ENCODE data around the gene RELL2. TPM values are rescaled to one million over a fixed set of nuclear protein-coding genes. Genes with fewer than 3 reads are reported as not detected.
A peak's percentile ranks its signal among the peaks of the same experiment; 100 is the strongest.

RELL2 gene
- total RNA-seq, 2 donors from 2014 or later = 3.1 to 6.2 TPM

GRCh38 chr5:141638771-141639170 is 2.0 kb downstream of the RELL2 start:
- TF ChIP-seq, protein P1, sequence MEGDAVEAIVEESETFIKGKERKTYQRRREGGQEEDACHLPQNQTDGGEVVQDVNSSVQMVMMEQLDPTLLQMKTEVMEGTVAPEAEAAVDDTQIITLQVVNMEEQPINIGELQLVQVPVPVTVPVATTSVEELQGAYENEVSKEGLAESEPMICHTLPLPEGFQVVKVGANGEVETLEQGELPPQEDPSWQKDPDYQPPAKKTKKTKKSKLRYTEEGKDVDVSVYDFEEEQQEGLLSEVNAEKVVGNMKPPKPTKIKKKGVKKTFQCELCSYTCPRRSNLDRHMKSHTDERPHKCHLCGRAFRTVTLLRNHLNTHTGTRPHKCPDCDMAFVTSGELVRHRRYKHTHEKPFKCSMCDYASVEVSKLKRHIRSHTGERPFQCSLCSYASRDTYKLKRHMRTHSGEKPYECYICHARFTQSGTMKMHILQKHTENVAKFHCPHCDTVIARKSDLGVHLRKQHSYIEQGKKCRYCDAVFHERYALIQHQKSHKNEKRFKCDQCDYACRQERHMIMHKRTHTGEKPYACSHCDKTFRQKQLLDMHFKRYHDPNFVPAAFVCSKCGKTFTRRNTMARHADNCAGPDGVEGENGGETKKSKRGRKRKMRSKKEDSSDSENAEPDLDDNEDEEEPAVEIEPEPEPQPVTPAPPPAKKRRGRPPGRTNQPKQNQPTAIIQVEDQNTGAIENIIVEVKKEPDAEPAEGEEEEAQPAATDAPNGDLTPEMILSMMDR (conservative IDR thresholded peaks at IDR 0.05) = no peak
- Mint-ChIP-seq H3K9me3 (no peaks in the 10 kb centered on the region), H3K36me3 (ENCODE audit: low read depth) (peaks cover 5% of the 10 kb centered on the region), H3K4me1 (peaks cover 19% of the 10 kb centered on the region), H3K27me3 (ENCODE audit: insufficient read depth) (peaks cover 6% of the 10 kb centered on the region), H3K27ac (no peak overlapping the region), H3K4me3 (peak overlapping the region; percentile 91)
- peaks cover 15% of the 10 kb centered on the region for H3K36me3 ChIP-seq (ENCODE audit: control insufficient read depth, insufficient read depth, low read length)
- H3K27me3 ChIP-seq (ENCODE audit: control insufficient read depth, insufficient read depth, low read length, poor library complexity, severe bottlenecking) = peaks cover 12% of the 10 kb centered on the region
- no peak overlapping the region for H3K9ac ChIP-seq (ENCODE audit: extremely low read depth, low read length, poor library complexity, severe bottlenecking)
- H3K4me3 ChIP-seq (ENCODE audit: low read length) = no peak overlapping the region
- DNase-seq = no peak
- 80 to 100% methylated on average over 1 to 2 of the region's 2 CpGs for WGBS, 2 experiments (ENCODE audit: insufficient coverage in 1 of 2, insufficient read length in 1 of 2)
- H3K9me3 ChIP-seq (ENCODE audit: control insufficient read depth, low read length) = no peaks in the 10 kb centered on the region
- no peak overlapping the region for H3K27ac ChIP-seq (ENCODE audit: low read depth, low read length)
- no peaks in the 10 kb centered on the region for H3K4me1 ChIP-seq (ENCODE audit: control insufficient read depth, insufficient read depth, low read length)

DNA sequence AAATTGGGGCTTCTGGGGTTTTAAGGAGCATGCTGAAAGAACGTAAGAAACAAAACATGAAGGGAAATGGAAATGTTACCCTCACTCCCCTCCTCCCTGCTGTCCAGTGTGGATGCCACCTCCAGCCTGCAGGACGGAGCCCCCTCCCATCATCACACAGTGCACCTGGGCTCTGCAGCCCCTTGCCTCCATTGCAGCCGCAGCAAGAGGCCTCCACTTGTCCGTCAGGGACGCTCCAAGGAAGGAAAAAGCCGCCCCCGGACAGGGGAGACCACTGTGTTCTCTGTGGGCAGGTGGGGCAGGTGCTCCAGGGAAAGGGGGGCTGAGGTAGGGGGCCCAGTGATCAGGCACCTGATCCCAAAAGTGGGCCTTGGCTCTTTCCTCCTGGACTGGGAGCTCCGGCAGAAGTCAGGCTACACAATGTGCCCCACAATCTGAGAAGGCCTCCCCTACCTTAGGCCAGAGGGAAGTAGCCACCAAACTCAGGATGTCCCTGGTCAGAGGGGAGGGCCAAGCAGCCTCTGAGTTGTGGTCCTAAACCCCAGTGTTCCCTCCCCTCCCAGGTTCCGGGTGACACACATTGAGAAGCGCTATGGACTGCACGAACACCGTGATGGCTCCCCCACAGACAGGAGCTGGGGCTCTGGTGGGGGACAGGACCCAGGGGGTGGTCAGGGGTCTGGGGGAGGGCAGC is 2.7 kb downstream of the RELL2 start:
- no peak for DNase-seq
- Mint-ChIP-seq H3K4me1 (peaks cover 19% of the 10 kb centered on the region), H3K9me3 (no peaks in the 10 kb centered on the region), H3K27ac (no peak overlapping the region), H3K27me3 (ENCODE audit: insufficient read depth) (peaks cover 6% of the 10 kb centered on the region), H3K4me3 (no peak overlapping the region), H3K36me3 (ENCODE audit: low read depth) (peaks cover 12% of the 10 kb centered on the region)
- peaks cover 12% of the 10 kb centered on the region for H3K27me3 ChIP-seq (ENCODE audit: control insufficient read depth, insufficient read depth, low read length, poor library complexity, severe bottlenecking)
- 83 to 87% methylated on average over 2 to 12 of the region's 12 CpGs for WGBS, 2 experiments (ENCODE audit: insufficient coverage in 1 of 2, insufficient read length in 1 of 2)
- H3K4me3 ChIP-seq (ENCODE audit: low read length) = no peak overlapping the region
- peaks cover 7% of the 10 kb centered on the region for H3K36me3 ChIP-seq (ENCODE audit: control insufficient read depth, insufficient read depth, low read length)
- no peak overlapping the region for H3K9ac ChIP-seq (ENCODE audit: extremely low read depth, low read length, poor library complexity, severe bottlenecking)
- H3K4me1 ChIP-seq (ENCODE audit: control insufficient read depth, insufficient read depth, low read length) = no peaks in the 10 kb centered on the region
- no peaks in the 10 kb centered on the region for H3K9me3 ChIP-seq (ENCODE audit: control insufficient read depth, low read length)
- H3K27ac ChIP-seq (ENCODE audit: low read depth, low read length) = no peak overlapping the region
- TF ChIP-seq, protein P1 (conservative IDR thresholded peaks at IDR 0.05) = no peak

GRCh38 chr5:141640051-141640415 is 3.2 kb downstream of the RELL2 start:
- H3K9me3 Mint-ChIP-seq = no peaks in the 10 kb centered on the region
- WGBS, 2 experiments (ENCODE audit: insufficient coverage in 1 of 2, insufficient read length in 1 of 2) = 87 to 90% methylated on average over 2 to 3 of the region's 3 CpGs
- Histone ChIP-seq H3K9me3 (ENCODE audit: control insufficient read depth, low read length) (no peaks in the 10 kb centered on the region), H3K27ac (ENCODE audit: low read depth, low read length) (no peak overlapping the region), H3K36me3 (ENCODE audit: control insufficient read depth, insufficient read depth, low read length) (peaks cover 4% of the 10 kb centered on the region), H3K4me3 (ENCODE audit: low read length) (no peak overlapping the region), H3K9ac (ENCODE audit: extremely low read depth, low read length, poor library complexity, severe bottlenecking) (no peak overlapping the region), H3K4me1 (ENCODE audit: control insufficient read depth, insufficient read depth, low read length) (no peaks in the 10 kb centered on the region), H3K27me3 (ENCODE audit: control insufficient read depth, insufficient read depth, low read length, poor library complexity, severe bottlenecking) (peaks cover 12% of the 10 kb centered on the region)
- peaks cover 6% of the 10 kb centered on the region for H3K27me3 Mint-ChIP-seq (ENCODE audit: insufficient read depth)
- peaks cover 16% of the 10 kb centered on the region for H3K36me3 Mint-ChIP-seq (ENCODE audit: low read depth)
- DNase-seq = no peak
- H3K27ac Mint-ChIP-seq = no peak overlapping the region
- TF ChIP-seq, protein P1 (conservative IDR thresholded peaks at IDR 0.05) = no peak
- H3K4me1 Mint-ChIP-seq = peaks cover 16% of the 10 kb centered on the region
- no peak overlapping the region for H3K4me3 Mint-ChIP-seq

Data from endodermal cell (in vitro differentiated cells).